HepG2 (cell line): ENCODE measurements around the gene KHNYN.

ENCODE experiments used
- KLF9 ChIP-seq: IDR thresholded peaks from 2 replicates; pipeline ENCODE4 v1.6.1; 2016; ENCODE audit warnings: low read depth
- ZC3H4 ChIP-seq: sonication (generic); formaldehyde crosslinking; IDR thresholded peaks from 2 replicates; pipeline ENCODE4 v1.4.0; 2020; ENCODE audit warnings: missing genetic modification reagents, borderline replicate concordance
- ZNF619 ChIP-seq: sonication (generic); formaldehyde crosslinking; IDR thresholded peaks from 2 replicates; pipeline ENCODE4 v1.4.0; 2020; ENCODE audit warnings: mild to moderate bottlenecking, missing genetic modification reagents
- ZNF660 ChIP-seq: sonication (generic); formaldehyde crosslinking; IDR thresholded peaks from 2 replicates; pipeline ENCODE4 v1.5.1; 2020; ENCODE audit warnings: mild to moderate bottlenecking, low read depth, missing genetic modification reagents, borderline replicate concordance

DNA sequence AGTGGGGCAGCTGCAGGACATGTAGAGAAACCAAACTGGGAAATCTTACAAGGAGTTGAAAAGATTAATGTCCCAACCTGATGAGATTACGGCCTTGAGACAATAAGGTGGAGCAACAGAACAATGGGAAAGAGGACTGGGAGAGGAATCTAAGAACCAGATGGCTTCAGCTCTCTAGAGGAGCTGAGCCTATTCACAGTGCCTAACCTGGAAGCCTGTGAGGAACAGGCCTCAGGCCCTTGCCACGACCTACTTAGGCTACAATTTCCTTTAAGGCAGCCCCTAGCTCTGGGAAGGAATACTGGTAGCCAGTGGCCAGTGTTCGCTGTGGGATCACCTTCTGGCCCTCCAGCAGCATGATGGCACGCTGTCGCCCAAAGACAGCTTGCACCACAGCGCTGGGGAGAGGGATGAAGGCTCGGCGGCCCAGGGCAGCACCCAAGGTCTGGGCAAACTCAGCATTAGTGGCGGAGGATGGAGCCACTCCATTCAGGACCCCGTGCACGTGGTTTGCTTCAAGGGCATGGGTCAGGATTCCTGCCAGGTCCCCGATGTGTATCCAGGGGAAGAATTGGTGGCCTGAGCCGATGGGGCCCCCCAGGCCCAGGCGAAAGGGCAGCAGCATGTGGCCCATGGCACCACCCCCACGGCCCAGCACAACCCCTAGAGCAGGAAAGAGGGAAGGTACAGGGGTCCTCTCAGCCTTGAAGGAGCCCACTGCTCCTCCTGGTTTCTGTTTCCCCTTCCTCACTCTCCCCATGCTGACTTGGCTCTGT is 10.3 kb downstream of the KHNYN start:
- TF ChIP-seq ZNF619 (CRISPR knock-in tag) (no peak), ZNF660 (CRISPR knock-in tag) (no peak), ZC3H4 (CRISPR knock-in tag) (no peak), KLF9 (no peak)
